ENCODE results near the gene CEP83. TPM values are rescaled to one million over a fixed set of nuclear protein-coding genes. Genes with fewer than 3 reads are reported as not detected.

Gene CEP83
- total RNA-seq, 1 donor from 2014 or later, result 4.7 TPM

DNA sequence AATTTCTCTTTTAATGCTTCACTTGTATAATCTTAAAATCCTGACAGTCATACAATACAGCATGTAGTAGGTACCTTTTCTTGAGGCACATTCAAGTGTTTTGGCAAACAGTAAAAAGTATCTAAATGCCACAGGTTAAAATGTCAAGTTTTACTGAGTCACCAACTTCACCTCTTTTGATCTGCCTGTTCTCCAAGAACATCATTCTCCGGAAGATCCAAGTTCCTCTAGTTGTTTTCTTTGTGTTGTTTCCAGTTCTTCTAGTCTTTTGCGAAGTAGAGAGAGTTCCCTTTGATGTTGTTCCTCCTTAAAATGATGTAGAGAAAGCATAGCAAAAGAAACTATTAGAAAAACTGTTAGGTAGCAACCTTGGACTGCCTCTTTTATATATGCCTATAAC is 151.1 kb downstream of the CEP83 start:
- DNase-seq (ENCODE audit: low read depth in 2 of 2), result peak in 1 of 2 donors; percentile 62

DNA sequence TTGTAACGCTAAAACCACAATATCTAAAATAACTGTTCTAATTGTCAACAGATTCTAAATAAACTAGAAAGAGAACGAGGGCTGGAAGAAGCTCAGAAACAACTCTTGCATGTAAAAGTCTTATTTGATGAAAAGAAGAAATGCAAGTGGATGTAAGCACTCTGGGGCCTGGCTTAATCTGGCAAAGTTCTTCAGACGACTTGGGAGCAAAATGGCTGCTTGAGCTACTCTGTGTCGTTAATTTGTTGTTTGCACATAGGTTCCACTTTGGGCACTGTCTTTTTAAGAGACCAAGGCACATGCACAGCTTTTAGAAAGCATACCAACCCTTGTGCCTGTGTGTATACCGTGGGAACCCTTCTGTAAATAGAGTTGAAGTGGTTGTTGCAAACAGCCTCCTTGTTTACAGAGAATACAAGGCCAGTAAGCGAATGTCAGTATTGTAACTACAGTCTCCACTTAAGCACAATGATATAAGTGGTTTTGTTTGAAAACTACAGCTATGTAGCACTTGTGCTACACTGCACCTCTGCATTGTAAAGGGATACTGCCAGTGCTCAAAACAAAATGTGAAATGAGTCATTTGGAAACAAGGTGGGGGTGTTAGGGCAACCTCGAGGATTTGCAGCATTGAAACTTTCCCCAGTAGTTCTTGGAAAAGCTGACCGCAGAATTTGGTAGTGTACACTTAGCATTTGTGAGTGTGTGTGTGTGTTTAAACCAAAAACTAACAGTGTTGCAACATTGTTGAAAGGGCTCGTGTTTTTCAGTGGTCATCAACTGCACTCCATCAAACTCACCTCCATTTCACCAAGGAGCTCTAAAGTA is 154.3 kb downstream of the CEP83 start:
- no peak for DNase-seq (ENCODE audit: low read depth in 2 of 2)

DNA sequence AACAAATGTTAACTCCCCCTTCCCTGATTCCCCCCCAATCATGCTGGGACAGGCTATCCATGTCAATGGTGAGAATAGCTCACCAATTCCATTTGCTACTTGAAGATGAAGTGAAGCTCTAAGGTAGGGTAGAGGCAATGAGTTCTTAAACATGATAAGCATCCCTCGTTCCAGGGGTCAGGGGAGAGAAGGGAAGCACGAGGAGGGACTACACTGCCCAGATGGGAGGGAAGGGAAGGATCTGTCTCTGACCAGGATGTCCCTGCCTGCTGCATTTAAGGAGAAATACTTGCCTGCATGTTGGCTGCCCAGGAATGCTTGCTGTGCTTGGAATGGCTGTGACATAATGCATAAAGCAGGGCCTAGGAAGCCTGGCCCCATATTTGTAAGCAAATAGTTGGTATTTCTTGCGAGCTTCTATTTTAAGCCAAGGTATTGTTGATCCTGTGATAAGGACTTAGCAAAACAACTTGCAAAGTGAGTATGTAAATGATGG is 155.1 kb downstream of the CEP83 start:
- no peak for DNase-seq (ENCODE audit: low read depth in 2 of 2)

DNA sequence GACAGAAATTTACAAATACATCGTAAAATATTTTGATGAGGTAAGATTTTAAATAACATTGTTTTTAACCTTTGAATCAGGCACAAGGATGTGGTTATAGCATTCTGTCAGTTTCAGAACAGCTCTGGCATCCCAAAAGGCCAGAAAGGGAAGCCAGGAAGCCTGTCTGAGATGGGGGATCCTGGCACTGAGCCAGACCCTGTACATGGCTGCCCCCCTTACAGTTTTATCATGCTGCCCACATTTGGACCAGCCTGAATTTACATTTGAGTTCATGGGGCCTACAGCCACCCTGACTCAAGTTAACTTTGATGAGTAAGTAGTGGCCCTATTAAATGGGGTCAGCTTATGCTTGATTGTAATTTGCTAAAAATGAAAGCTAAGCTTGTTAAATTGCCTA is 155.7 kb downstream of the CEP83 start:
- no peak for DNase-seq (ENCODE audit: low read depth in 2 of 2)

DNA sequence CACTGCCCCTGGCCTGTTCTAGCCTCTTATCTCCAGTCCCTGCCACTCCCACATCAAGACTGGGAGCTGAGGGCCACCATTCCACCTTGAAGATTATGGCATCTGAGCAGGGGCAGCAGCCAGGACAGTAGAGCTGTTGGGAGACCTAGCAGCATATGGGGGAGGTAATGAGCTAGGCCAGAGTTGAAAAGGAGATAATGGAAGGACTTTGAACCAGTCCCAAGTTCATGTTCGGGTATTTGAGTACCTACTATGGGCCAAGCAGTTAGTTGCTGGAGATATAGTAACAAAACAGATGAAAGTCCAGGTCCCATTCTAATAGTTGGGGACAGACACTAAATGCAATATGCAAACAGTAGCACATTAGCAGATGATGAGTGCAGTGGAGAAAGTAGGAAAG is 159.8 kb downstream of the CEP83 start:
- no peak for DNase-seq (ENCODE audit: low read depth in 2 of 2)

DNA sequence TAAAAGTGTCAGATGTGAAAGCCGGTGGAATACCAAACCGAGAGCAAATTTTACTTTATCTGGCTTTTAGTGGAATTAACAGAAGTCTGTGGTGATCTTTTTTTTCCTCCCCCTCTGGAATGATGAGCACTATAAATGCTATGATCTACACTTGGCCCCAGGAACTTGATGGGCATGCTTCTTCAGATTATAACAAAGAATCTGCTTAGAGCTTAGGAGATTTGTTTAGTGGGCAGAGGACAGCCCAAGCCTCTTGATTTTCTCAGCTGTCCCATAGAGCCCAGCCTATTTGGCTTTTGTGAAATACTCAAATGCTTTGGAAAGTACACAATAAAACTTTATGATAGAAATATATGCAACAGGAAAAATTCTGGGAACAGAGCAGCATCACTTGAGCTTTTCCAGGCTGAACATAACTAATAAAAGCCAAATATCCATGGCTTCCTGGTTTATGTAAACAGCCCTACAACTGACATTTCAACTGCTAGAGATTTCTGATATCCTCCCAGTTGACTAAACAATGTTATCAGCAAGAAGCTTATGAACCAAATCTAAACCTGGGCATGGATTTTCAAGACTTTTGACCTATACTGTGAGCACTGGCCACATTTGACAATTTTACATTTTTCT is 161.7 kb downstream of the CEP83 start:
- DNase-seq (ENCODE audit: low read depth in 2 of 2), result peak in 1 of 2 donors; percentile 9

DNA sequence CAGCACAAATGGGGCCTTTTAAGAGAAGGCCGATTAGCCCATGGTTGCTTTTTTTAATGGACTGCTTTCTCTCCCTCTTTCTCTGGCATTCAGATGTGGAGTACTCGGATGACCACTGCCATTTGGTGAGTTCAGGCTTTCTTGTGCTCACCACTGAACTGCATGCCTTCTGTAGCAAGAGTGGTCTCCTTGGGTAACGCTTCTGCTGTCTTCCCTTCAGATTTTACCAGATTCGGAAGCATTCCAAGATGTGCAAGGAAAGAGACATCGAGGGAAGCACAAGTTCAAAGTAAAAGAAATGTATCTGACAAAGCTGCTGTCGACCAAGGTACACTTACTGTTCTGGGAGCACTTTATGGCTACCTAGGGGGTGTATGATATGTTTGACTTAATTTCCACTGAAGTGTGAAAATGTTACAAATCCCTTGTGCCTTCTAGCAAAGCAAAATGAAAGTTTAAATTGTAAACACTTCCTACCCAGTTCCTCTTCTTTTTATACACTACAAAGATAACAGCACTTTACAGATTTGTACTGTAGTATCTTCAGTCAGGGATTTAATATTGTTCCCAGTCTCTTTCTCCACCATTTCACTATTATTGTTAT is 162.5 kb downstream of the CEP83 start:
- no peak for DNase-seq (ENCODE audit: low read depth in 2 of 2)

DNA sequence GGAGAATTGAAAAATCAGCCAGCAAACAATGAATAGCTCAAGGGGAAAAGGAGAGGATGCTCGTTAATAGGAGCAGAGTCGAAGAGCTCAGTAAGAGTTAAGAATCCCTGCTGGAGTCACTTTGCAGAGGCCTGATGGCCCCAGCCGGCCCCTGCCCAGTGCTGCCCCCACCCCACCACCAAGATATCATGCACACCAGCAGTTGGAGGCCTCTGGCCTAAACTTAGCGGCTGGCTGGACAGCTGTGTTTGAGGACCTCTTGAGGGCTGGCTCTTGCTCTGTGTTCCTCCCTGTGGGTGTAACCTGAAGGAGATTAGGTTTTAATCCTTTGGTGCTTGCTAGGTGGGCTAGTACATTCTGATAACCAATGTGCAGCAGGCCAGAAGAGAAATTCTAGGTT is 169.3 kb downstream of the CEP83 start:
- no peak for DNase-seq (ENCODE audit: low read depth in 2 of 2)

DNA sequence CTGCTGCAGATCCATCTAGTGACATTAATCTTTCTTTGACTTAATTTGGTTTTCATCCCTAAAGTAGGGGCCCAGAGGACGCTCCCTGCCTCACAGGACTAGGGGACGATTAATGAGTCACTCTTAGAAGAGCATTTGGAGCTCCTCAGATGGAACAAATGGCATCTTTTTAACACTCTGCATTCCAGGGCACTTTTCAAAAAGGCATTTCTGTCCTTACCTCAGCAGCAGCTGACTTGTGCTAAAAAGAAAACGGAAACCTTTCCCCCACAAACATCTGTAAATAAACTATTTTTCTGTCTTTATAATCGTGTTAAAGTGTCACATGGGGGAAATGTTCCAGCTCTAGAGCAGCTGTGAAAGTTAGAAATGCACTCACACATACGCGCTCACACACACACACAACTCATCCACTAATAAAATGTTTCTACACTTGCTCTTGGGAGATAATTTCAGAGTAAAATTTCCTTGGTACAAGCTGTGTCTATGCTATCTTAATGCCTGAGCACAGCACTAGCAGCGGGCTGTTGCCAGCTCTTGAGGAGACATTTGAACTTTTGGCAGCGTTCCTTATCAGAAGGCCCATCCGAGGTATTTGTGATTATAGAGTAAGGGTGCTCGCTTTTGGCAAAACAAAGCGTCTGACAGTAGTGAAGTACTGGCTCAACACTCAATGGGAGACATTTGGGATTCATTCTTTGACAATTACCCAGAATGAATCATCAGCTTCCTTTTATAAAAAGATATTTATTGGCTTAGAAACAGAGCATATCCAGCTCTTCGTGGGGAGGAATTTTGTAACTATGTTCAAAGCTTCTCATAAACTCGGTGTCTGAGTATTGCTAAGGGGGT is 170.0 kb downstream of the CEP83 start:
- DNase-seq (ENCODE audit: low read depth in 2 of 2), result peak in 1 of 2 donors; percentile 51

DNA sequence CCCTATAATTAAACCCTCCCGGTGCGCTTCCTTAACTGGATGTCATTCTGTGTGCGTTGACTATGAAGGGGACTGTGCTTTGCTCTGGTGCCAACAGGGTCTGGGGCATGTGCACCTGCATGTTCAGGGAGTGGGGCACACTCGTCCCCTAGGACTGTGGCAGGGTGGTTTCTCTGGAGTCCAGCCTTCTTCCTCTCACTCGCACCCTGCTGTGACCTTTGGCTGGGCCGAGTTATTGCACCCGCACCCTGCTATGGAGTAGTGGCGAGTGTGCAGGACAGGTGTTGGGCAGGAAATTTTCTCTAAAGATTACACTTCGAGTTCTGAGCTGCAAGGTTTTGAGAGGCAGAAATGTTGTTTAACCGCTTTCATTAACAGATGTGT is 172.4 kb downstream of the CEP83 start:
- DNase-seq (ENCODE audit: low read depth in 2 of 2), result no peak

DNA sequence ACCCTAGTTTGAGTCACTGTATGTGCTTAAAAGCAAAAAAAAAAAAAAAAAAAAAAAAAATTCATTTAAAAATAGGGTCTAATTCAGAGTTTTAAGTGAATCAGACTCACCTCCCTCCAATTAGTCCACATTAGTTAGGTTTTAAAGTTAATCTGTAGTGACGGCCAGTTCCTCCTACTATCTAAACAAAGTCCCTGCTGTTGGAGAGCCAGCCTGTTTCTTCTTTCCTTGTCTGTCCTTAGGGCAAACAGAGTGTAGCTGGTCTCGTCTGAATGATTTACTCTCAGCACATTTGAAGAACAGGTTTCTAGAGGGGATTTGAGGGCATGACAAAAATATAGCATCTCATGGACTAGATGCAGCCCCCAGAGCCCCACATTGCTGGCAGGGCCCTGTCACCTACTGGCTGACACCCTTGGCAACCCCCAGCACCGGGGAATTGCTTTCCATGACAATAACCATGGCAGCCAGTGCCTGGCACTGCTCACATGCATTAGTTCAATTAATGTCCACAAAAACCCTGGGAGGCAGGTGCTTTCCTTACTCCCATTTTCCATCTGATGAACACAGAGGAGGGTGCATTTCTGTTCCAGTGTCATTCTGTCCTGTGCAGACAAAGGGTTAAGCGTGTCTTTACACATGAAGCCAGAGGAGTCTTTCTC is 173.0 kb downstream of the CEP83 start:
- DNase-seq (ENCODE audit: low read depth in 2 of 2), result no peak

DNA sequence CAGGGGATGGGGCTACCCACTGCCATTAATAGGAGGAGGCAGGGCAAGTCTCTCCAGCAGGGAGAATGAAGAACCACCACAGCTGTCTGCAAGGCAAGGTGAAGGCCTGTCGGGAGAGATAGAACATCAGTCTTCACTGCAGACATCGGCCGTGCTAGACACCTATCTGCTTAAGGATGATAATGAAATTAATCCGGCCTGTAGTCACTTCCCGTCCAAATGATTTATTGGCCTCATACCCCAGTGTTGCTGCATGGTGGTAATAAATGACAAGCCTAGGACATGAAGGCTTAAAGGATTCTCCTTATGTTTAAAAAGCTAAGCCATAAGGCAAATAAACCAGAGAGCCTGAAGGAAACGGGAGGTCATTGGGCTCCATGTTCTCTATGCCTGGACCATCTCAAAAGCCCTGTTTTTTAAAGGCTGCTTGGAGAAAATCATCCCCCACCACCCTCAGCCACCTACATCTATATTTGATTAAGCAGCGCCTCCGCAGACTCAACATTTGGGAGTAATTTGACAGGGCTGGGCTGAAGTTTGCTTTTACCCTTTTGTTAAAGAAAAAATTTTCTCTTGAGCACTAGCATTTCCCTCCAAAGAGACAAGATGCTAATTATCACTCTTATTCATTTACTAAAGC is 173.6 kb downstream of the CEP83 start:
- no peak for DNase-seq (ENCODE audit: low read depth in 2 of 2)

DNA sequence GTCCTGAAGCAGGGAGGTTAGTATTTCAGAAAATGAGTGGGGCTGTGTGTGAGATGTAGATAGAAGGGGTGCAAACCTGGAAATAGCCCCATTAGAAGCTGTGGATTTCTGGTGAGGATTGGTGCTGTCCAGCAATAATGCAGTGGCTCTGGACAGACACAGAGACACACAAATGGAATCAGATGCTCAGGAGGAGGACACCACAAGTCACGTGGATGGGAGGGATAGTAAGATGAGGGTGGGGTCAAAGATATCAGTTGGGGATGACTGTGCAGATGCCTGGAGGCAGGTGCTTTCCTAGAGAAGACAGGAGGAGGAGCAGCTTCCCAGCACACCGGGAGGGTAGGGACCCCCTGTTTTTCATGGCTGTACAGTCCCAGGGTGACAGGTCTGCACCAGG is 174.8 kb downstream of the CEP83 start:
- DNase-seq (ENCODE audit: low read depth in 2 of 2), result no peak

DNA sequence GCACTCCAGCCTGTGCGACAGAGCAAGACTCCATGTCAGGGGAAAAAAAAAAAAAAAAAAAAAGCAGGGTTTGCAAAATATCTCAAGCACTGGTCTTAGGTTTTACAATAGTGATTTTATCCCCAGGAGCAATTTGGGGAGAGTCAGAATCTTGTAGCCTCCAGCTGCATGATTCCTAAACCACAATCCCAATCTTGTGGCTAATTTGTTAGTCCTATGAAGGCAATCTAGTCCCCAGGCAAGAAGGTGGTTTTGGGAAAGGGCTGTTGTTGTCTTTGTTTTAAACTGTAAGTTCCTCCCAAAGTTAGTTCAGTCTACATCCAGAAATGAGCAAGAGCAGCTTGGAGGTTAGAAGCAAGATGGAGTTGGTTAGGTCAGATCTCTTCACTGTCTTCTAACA is 175.6 kb downstream of the CEP83 start:
- DNase-seq (ENCODE audit: low read depth in 2 of 2), result no peak

DNA sequence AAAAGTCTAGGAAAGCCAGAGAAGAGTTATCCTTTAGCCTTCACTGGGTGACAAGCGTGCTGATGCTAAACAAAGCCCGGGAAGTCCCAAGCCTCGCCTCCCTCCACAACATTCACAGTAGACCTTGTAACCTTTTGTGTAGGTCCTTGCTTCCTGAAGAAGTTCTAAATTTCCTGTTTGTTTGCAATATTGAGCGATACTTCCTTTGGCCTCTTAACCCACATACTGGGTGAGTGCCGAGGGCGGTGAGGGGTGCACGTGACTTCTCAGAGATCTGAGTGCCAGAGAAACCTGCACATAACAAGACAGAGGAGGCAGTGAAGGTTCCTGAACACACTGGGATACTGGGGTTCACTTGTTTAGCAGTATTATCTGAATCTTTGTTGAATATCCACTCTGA is 177.0 kb downstream of the CEP83 start:
- DNase-seq (ENCODE audit: low read depth in 2 of 2), result peak in 1 of 2 donors; percentile 32

DNA sequence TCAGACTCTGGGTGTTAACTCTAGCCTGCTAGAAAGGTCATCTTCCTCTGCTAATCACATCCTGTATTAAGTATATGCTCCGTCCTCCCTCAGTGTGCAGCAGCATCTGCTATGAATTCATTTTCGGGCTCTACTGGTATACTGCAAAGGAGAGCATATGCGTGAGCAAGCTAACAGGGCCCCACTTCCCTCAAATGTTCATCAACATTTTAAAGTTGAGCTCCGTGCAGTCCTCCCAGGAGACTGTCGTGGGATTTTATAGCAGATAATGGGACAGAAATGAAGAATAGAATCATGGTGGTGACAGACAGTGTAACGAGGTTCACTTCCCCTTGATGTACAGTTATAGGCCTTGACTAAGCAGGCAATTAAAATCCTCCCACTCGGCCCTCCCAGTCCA is 179.6 kb downstream of the CEP83 start:
- DNase-seq (ENCODE audit: low read depth in 2 of 2), result no peak

DNA sequence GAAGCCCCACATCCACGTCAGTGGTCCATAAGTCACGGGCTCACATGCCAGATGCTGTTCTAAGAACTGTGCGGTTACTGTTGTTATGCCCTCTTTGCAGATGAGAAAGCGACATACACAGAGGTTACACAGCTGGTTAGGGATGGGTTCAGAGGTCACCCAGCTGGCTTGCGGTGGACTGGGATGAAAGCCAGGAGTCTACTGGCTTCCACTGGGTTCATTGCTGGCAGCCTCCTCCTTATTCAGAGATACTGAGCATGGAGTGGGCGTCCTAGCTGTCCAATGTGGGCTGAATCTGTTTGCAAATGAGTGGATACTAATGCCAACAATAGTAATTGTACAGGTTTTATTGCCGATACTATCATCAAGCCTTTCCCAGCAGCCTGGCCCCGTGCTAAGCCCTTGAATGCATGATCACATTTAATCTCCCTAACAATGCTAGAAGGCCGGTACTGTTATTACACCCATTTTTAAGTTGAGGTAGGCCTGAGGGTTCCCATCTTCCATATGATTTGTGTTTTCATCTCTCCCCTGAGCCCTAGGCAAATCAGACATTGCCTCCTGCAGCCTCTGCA is 182.2 kb downstream of the CEP83 start:
- no peak for DNase-seq (ENCODE audit: low read depth in 2 of 2)

DNA sequence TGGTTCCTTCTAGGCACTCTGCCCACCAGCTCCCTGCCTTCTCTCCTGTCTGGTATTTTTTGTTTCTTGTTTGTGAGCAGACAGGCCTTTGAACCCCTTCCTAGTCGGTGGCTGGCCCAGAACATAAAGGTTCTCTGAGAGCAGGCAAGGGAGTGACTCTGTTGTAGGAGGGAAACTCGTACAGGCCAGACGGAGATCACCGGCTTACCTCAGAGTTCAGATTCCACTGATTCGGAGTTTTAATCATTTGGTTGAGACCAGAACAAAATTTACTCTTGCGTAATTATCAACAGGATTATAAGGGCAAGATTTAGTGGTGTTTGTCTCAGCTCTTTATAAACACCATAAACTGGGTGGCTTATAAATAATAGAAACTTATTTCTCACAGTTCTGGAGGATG is 182.9 kb downstream of the CEP83 start:
- no peak for DNase-seq (ENCODE audit: low read depth in 2 of 2)

DNA sequence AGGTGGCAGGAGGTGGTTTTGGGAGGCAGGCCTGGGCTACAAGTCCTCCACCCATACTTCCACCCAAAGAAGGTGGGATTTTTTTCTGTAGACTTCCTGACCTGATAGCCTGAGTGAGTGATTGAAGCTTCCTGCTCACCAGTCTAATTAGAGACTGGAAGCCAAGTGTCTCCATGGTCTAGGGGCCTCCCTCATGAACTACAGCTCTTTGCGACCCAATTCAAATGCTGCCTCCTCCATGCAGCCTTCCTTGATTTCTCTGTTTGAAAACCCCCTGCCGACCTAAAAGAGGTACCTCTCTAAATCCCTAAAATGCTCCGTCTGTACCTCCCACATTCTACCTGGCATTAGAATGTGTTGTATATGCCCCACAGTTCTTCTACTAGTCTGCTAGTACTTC is 186.4 kb downstream of the CEP83 start:
- no peak for DNase-seq (ENCODE audit: low read depth in 2 of 2)

DNA sequence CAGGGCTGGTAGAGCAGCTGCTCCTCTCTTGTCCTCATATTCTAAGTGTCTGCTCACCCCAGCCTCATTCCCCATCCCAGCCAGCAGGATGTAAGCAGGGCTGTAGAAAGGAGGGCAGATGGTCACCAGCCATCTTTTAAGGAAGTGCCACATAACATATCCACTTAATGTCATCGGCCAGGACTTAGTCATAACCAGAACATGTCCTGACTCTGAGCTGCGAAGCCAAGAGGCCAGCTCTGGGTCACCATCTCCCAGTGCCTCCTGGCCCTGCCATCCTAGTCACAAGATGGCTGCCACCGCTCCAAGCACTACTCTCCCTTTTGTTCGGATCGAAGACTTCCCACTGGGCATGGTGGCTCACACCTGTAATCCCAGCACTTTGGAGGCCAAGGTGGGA is 187.4 kb downstream of the CEP83 start:
- DNase-seq (ENCODE audit: low read depth in 2 of 2), result no peak

Measured in dermis microvascular lymphatic vessel endothelial cell (primary cell).